Measurements from ENCODE around the gene NPM1.
"Not testable (repeated sequence)": the region's sequence is repeated elsewhere in the genome, so short reads cannot be mapped to it uniquely, and the experiment has no call there.

Gene NPM1

GRCh38 chr5:171412186-171412585 lies 24.5 kb downstream of the NPM1 start:
- TF ChIP-seq CTCF (IDR thresholded peaks at IDR 0.05; ENCODE audit: borderline replicate concordance, control extremely low read depth, extremely low read depth, insufficient read depth, missing control alignments), result no peak
- no peak for DNase-seq (ENCODE audit: low spot score)
- in situ Hi-C loops (cut with MboI; ENCODE audit: low sequenced_read_pairs, unreplicated experiment), result loop anchor here (25.0 kb wide), 1 partner anchor 625 kb away; no protein-coding TSS in a partner anchor

- no peak for DNase-seq (ENCODE audit: low spot score)
- no peak for TF ChIP-seq CTCF (IDR thresholded peaks at IDR 0.05; ENCODE audit: borderline replicate concordance, control extremely low read depth, extremely low read depth, insufficient read depth, missing control alignments)
- in situ Hi-C loops (cut with MboI; ENCODE audit: low sequenced_read_pairs, unreplicated experiment), result loop anchor here (25.0 kb wide), 1 partner anchor 624 kb away; no protein-coding TSS in a partner anchor
These were observed 25.7 kb downstream of the NPM1 start for GRCh38 chr5:171413153-171413910.

- DNase-seq (ENCODE audit: low spot score), result not testable (repeated sequence)
- in situ Hi-C loops (cut with MboI; ENCODE audit: low sequenced_read_pairs, unreplicated experiment), result loop anchor here (25.0 kb wide), 1 partner anchor 623 kb away; no protein-coding TSS in a partner anchor
These were observed 26.3 kb downstream of the NPM1 start for GRCh38 chr5:171413993-171414392.

- in situ Hi-C loops (cut with MboI; ENCODE audit: low sequenced_read_pairs, unreplicated experiment), result loop anchor here (25.0 kb wide), 1 partner anchor 622 kb away; no protein-coding TSS in a partner anchor
- no peak for TF ChIP-seq CTCF (IDR thresholded peaks at IDR 0.05; ENCODE audit: borderline replicate concordance, control extremely low read depth, extremely low read depth, insufficient read depth, missing control alignments)
- no peak for DNase-seq (ENCODE audit: low spot score)
These were observed 27.6 kb downstream of the NPM1 start for GRCh38 chr5:171415115-171415730.

- no peak for TF ChIP-seq CTCF (IDR thresholded peaks at IDR 0.05; ENCODE audit: borderline replicate concordance, control extremely low read depth, extremely low read depth, insufficient read depth, missing control alignments)
- DNase-seq (ENCODE audit: low spot score), result no peak
- in situ Hi-C loops (cut with MboI; ENCODE audit: low sequenced_read_pairs, unreplicated experiment), result loop anchor here (25.0 kb wide), 1 partner anchor 621 kb away; no protein-coding TSS in a partner anchor
These were observed 28.8 kb downstream of the NPM1 start for GRCh38 chr5:171416160-171417049.

GRCh38 chr5:171418316-171418981 lies 30.8 kb downstream of the NPM1 start:
- in situ Hi-C loops (cut with MboI; ENCODE audit: low sequenced_read_pairs, unreplicated experiment), result loop anchor here (25.0 kb wide), 1 partner anchor 619 kb away; no protein-coding TSS in a partner anchor
- peak; percentile 98 for TF ChIP-seq CTCF (IDR thresholded peaks at IDR 0.05; ENCODE audit: borderline replicate concordance, control extremely low read depth, extremely low read depth, insufficient read depth, missing control alignments)
- peak; percentile 91 for DNase-seq (ENCODE audit: low spot score)

All from GM13976 (cell line).